ENCODE measurements around the gene MPP4.
A peak's percentile ranks its signal among the peaks of the same experiment; 100 is the strongest.

MPP4 gene

GRCh38 chr2:201628545-201628944 is 69.9 kb downstream of the MPP4 start:
- DNase-seq (ENCODE audit: low read depth): no peak

DNA sequence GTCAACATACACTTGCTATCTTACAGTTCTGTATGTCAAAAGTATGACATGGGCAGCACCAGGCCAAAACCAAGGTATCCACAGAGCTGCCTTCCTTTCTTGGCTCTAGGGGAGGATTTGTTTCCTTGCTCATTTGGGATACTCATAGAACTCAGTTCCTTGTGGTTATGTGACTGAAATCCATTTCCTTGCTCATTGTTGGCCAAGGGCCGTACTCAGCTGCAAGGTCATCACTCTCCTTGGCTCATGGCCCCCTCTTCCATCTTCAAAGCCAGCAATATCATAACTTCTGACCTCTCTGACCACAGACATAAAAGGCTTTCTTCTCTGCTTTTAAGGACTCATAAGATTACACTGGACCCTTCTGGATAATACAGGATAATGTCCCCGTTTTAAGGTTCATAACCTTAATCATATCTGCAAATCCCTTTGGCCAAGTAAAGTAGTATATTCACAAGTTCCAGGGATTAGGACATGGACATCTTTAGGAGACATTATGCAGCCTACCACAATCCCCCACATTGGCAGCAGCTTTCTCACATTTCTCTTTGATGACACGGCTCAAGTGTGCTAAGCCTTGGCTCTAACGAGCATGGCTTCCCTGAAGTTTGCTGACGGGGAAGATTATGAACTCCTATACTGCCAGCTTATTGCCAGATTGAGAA is 76.0 kb downstream of the MPP4 start:
- DNase-seq (ENCODE audit: low read depth): no peak

GRCh38 chr2:201621293-201621999 is 77.0 kb downstream of the MPP4 start:
- DNase-seq (ENCODE audit: low read depth): no peak

- peak; percentile 48 for DNase-seq (ENCODE audit: low read depth)
Observed at GRCh38 chr2:201618744-201619662, 79.4 kb downstream of the MPP4 start.

DNA sequence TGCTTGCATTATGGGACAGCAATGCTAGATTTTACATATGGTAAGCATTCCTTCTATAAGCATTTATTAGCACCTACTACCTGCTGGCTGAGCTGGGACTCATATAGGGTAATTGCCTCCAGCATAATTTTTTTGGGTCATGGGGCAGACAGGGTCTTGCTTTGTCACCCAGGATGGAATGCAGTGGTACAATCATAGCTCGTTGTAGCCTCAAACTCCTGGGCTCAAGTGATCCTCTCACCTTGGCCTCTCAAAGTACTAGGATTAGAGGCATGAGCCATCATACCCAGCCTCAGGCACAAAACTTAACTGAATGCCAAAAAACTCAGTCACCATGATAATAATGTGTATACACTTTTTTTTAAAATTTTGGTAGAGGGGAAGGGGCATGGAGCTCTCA is 90.4 kb downstream of the MPP4 start:
- DNase-seq (ENCODE audit: low read depth): no peak

DNA sequence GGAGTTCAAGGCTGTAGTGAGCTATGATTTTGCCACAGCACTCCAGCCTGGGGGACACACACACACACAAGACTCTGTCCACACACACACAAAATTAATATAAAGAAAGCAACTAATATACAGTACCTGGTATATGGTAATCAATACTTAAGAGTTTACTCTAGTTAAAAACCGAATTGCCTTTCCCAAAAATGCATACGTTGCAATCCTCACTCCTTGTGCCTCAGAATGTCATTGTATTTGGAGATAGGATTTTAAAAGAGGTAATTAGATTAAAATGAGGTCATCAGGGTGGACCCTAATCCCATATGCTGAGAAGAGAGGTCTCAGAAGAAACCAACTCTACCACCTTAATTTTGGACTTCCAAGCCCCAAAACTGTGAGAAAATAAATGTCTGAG is 90.9 kb downstream of the MPP4 start:
- no peak for DNase-seq (ENCODE audit: low read depth)

DNA sequence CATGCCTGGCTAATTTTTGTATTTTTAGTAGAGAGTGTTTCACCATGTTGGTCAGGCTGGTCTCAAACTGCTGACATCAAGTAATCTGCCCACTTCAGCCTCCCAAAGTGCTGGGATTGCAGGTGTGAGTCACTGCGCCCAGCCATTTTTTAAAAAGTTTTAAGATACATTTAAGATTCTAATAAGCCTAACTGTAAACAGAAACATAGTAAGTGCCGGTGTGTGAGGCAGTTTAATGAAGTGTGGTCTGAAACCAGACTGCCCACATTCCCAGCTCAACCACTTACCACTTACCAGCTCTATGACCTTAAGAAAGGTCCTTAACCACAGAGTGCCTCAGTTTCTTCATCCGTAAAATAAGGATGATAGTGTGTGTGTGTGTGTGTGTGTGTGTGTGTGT is 97.5 kb downstream of the MPP4 start:
- no peak for DNase-seq (ENCODE audit: low read depth)

GRCh38 chr2:201597397-201597796 is 101.0 kb downstream of the MPP4 start:
- no peak for DNase-seq (ENCODE audit: low read depth)
